ENCODE data around the gene USP16.

The USP16 gene

DNA sequence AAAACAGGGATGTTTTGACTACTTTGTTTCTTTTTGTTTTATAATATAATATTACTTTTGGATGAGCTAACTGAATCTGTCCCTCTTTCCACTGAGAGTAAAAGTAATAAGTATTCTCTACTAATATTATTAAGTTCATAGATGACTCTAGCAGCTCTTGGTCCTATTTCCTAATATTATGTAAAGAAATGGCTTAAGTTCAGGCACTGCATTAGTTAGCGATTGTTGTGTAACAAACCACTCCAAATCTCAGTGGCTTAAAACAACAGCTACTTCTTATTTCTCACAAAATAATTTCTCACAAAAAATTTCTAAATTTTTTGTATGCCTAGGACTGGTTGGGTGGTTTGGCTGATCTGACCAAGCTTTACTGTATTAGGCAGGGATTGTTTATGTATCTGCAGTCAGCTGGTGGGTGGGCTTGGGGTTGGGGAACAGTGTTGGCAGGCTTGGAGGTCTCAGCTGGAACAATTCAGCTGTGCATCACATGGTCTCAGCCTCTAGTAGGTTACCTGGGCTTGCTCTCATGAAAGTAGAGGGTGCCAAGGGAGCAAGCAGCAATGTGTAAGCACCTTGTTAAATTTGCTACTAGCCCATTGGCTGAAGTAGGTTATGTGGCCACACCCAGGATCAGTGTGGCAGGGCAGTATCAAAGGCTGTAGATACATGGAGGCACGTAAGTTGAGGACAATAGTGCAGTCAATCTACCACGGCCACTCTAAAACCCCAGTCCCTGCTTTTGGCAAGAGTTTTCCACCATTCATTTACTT, 57.8 kb downstream of the USP16 start:
- no peak for DNase-seq (ENCODE audit: low read depth in 2 of 3, low spot score in 2 of 3)

GRCh38 chr21:29083306-29083705, 58.8 kb downstream of the USP16 start:
- no peak for DNase-seq (ENCODE audit: low read depth in 2 of 3, low spot score in 2 of 3)

DNA sequence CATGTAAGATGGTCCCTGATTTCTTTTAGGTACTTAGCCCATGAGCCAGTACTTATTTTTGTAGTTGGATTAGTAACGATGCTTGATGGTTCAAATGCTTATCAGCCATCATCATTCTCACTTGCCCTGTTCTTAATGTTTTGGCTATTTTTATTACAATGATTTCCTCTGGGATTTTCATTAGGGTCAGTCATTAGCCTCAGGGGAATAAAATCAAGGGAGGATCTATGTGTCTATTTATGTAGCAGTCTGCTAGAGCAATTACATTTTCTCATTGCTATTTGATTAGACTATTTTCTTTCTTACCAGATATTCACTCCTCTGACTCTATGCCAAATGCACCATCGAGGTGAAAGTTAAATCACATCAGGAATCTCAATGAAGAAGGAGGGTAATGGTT, 59.9 kb downstream of the USP16 start:
- no peak for DNase-seq (ENCODE audit: low read depth in 2 of 3, low spot score in 2 of 3)

DNA sequence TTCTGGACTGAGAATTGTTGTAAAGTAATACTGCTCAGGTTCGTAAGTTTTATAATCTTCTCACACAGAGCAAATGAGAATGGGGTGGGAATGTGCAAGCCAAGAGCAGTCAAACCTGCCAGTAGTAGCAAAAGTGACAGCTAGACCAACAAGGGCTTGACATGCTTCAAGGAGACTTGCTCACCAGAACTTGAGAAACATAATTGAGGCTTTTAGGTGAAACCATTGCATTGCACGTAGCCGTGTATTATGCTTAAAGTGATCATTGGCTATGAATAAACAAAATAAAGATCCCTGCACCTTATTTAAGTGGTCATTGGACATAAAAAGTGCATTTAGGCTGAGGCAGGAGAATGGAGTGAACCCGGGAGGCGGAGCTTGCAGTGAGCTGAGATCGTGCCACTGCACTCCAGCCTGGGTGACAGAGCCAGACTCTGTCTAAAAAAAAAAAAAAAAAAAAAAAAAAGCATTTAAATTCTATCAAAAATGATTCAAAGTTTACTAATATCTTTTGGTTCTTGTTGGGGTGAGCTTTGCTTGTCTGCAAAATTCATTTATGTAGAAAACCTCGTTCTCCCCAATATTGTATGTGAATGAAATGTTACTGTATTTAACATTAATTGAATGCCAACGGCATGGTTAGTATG, 60.8 kb downstream of the USP16 start:
- no peak for DNase-seq (ENCODE audit: low read depth in 2 of 3, low spot score in 2 of 3)

GRCh38 chr21:29091033-29091432, 66.6 kb downstream of the USP16 start:
- no peak for DNase-seq (ENCODE audit: low read depth in 2 of 3, low spot score in 2 of 3)

- DNase-seq (ENCODE audit: low read depth in 2 of 3, low spot score in 2 of 3), result no peak
These were observed 67.9 kb downstream of the USP16 start for GRCh38 chr21:29092102-29092959.

GRCh38 chr21:29096218-29097015, 71.9 kb downstream of the USP16 start:
- DNase-seq (ENCODE audit: low read depth in 2 of 3, low spot score in 2 of 3), result no peak

- DNase-seq (ENCODE audit: low read depth in 2 of 3, low spot score in 2 of 3), result no peak
These were observed 73.7 kb downstream of the USP16 start for GRCh38 chr21:29098156-29098555.

DNA sequence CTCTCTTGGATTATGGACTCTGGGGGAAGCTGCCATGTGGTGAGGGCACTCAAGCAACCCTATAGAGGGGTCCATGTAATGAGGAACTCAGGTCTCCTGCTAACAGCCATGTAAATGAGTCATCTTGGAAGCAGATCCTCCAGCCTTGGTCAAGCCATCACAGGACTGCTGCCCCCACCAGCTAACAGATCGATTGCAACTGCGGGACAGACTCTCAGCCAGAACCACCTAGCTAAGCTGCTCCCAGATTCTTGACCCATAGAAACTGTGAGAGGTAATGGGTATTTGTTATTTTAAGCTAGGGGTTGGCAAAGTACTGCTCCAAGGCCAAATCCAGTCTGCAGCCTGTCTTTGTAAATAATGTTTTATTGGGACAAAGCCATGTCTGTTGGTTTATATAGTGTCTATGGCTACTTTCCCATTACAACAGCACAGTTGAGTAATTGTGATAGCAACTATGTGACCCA, 78.4 kb downstream of the USP16 start:
- DNase-seq (ENCODE audit: low read depth in 2 of 3, low spot score in 2 of 3), result no peak

Measured in activated CD8-positive, alpha-beta memory T cell treated with anti-CD3 and anti-CD28 coated beads for 48 hours (primary cell).